ENCODE results near the gene SVEP1. TPM values are rescaled to one million over a fixed set of nuclear protein-coding genes. Genes with fewer than 3 reads are reported as not detected.

Gene SVEP1
- polyA plus RNA-seq, 3 donors, result under 0.01 TPM; not detected in 2

DNA sequence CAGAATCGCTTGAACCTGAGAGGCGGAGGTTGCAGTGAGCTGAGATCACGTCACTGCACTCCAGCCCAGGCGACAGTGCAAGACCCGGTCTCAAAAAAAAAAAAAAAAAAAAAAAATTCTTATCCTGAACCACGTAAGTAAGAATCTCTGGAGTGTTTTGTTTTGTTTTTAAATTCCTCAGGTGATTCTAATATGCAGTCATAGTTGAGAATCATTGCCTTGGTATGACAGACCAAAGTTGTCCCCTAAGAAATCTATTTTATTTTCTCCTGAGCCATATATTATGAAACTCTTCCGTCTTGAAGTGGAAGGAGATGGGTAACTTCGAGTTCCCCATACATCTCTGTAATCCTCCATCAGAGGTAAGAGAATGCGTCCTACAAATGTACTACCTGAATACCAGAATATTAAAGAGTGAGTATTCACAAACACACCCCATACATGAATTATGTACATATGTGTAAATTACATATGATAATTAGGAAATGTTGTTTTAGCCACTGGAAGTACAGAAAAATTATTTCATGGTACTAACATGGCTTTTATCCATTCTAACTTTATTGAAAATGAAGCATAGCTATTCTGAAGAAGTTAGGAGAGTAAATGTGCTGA lies 26.7 kb upstream of the SVEP1 start:
- no peak overlapping the region for H3K27ac Mint-ChIP-seq
- H3K9me3 Mint-ChIP-seq, result peaks cover 0 to 7% (median 0%) of the 10 kb centered on the region in 7 donors
- H3K79me2 ChIP-seq (ENCODE audit: insufficient read depth, low read length), result no peaks in the 10 kb centered on the region
- H3K36me3 Mint-ChIP-seq, result no peaks in the 10 kb centered on the region
- H4K20me1 ChIP-seq (ENCODE audit: insufficient read depth, low read length), result no peaks in the 10 kb centered on the region
- H3K9ac ChIP-seq (ENCODE audit: insufficient read depth, low read length, poor library complexity, severe bottlenecking), result no peak overlapping the region
- H3K36me3 ChIP-seq (replicated peaks in 1 of 2; ENCODE audit: control insufficient read depth in 1 of 2, insufficient read depth in 2 of 2, low read length in 2 of 2), result no peaks in the 10 kb centered on the region
- no peaks in the 10 kb centered on the region for H3K27me3 ChIP-seq (ENCODE audit: control insufficient read depth in 2 of 2, insufficient read depth in 2 of 2, low read length in 2 of 2)
- no peak overlapping the region for H3K4me3 Mint-ChIP-seq
- H3K4me1 ChIP-seq (ENCODE audit: control insufficient read depth in 1 of 2, insufficient read depth in 2 of 2, low read length in 2 of 2), result peaks cover 4 to 13% of the 10 kb centered on the region in 2 donors
- H3K4me3 ChIP-seq (replicated peaks in 1 of 3; ENCODE audit: low read depth in 2 of 3, low read length in 3 of 3), result no peak overlapping the region
- no CpG with 5 or more reads among the region's 9 CpGs for WGBS (ENCODE audit: insufficient coverage)
- H2AFZ ChIP-seq (ENCODE audit: insufficient read depth, low read depth, low read length, poor library complexity, severe bottlenecking), result no peak overlapping the region
- DNase-seq, result no peak
- H3K27ac ChIP-seq (ENCODE audit: low read depth in 1 of 2, low read length in 2 of 2), result no peak overlapping the region
- no peak overlapping the region for H3K4me2 ChIP-seq (replicated peaks; ENCODE audit: extremely low read depth, low read length, poor library complexity, severe bottlenecking)
- TF ChIP-seq, protein P1, sequence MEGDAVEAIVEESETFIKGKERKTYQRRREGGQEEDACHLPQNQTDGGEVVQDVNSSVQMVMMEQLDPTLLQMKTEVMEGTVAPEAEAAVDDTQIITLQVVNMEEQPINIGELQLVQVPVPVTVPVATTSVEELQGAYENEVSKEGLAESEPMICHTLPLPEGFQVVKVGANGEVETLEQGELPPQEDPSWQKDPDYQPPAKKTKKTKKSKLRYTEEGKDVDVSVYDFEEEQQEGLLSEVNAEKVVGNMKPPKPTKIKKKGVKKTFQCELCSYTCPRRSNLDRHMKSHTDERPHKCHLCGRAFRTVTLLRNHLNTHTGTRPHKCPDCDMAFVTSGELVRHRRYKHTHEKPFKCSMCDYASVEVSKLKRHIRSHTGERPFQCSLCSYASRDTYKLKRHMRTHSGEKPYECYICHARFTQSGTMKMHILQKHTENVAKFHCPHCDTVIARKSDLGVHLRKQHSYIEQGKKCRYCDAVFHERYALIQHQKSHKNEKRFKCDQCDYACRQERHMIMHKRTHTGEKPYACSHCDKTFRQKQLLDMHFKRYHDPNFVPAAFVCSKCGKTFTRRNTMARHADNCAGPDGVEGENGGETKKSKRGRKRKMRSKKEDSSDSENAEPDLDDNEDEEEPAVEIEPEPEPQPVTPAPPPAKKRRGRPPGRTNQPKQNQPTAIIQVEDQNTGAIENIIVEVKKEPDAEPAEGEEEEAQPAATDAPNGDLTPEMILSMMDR (IDR thresholded peaks at IDR 0.05), result no peak
- no peaks in the 10 kb centered on the region for H3K9me3 ChIP-seq (replicated peaks in 1 of 2; ENCODE audit: control insufficient read depth in 1 of 2, insufficient read depth in 1 of 2, low read length in 2 of 2)
- peaks cover 1 to 5% (median 4%) of the 10 kb centered on the region in 3 donors for H3K27me3 Mint-ChIP-seq (ENCODE audit: low read depth in 3 of 3)
- peaks cover 12% of the 10 kb centered on the region for H3K4me1 Mint-ChIP-seq
- intact Hi-C loops (cut with micrococcal nuclease), result no loop called here

DNA sequence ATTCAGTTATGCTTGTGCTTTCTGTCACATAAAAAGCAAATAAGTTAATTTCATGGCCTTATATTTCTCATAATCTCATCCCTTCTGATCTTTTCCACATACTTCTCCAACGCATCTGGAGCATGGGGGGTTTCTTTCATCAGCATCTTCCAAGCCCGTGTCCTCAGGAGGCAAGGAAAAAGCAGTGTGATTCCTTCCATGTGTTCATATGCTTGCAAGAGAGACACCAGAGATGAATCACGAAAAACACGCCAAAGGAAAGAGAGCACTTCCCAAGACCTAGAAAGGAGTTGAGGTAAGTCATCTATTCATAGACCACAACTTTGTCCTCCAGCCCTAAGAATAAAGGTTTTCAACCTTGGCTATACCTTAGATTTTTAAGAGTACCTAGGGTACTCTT lies 26.0 kb upstream of the SVEP1 start:
- no peak overlapping the region for H3K4me3 Mint-ChIP-seq
- H3K4me1 Mint-ChIP-seq, result peaks cover 12% of the 10 kb centered on the region
- H3K79me2 ChIP-seq (ENCODE audit: insufficient read depth, low read length), result no peaks in the 10 kb centered on the region
- no peak overlapping the region for H3K27ac ChIP-seq (ENCODE audit: low read depth in 1 of 2, low read length in 2 of 2)
- no CpG with 5 or more reads among the region's 4 CpGs for WGBS (ENCODE audit: insufficient coverage)
- peaks cover 4 to 13% of the 10 kb centered on the region in 2 donors for H3K4me1 ChIP-seq (ENCODE audit: control insufficient read depth in 1 of 2, insufficient read depth in 2 of 2, low read length in 2 of 2)
- intact Hi-C loops (cut with micrococcal nuclease), result no loop called here
- no peak overlapping the region for H3K9ac ChIP-seq (ENCODE audit: insufficient read depth, low read length, poor library complexity, severe bottlenecking)
- H3K9me3 Mint-ChIP-seq, result peaks cover 0 to 6% (median 0%) of the 10 kb centered on the region in 7 donors
- H3K36me3 Mint-ChIP-seq, result no peaks in the 10 kb centered on the region
- H3K27ac Mint-ChIP-seq, result no peak overlapping the region
- H3K4me2 ChIP-seq (replicated peaks; ENCODE audit: extremely low read depth, low read length, poor library complexity, severe bottlenecking), result no peak overlapping the region
- no peak overlapping the region for H2AFZ ChIP-seq (ENCODE audit: insufficient read depth, low read depth, low read length, poor library complexity, severe bottlenecking)
- H3K9me3 ChIP-seq (replicated peaks in 1 of 2; ENCODE audit: control insufficient read depth in 1 of 2, insufficient read depth in 1 of 2, low read length in 2 of 2), result no peaks in the 10 kb centered on the region
- DNase-seq, result no peak
- no peaks in the 10 kb centered on the region for H3K36me3 ChIP-seq (replicated peaks in 1 of 2; ENCODE audit: control insufficient read depth in 1 of 2, insufficient read depth in 2 of 2, low read length in 2 of 2)
- no peaks in the 10 kb centered on the region for H3K27me3 ChIP-seq (ENCODE audit: control insufficient read depth in 2 of 2, insufficient read depth in 2 of 2, low read length in 2 of 2)
- no peak overlapping the region for H3K4me3 ChIP-seq (replicated peaks in 1 of 3; ENCODE audit: low read depth in 2 of 3, low read length in 3 of 3)
- H4K20me1 ChIP-seq (ENCODE audit: insufficient read depth, low read length), result no peaks in the 10 kb centered on the region
- peaks cover 1 to 6% (median 4%) of the 10 kb centered on the region in 3 donors for H3K27me3 Mint-ChIP-seq (ENCODE audit: low read depth in 3 of 3)
- TF ChIP-seq, protein P1 (IDR thresholded peaks at IDR 0.05), result no peak

Data from CD14-positive monocyte (primary cell).